Cardiac septum (tissue), 1 donor: Measurements from ENCODE around the gene MGME1. TPM values are rescaled to one million over a fixed set of nuclear protein-coding genes. Genes with fewer than 3 reads are reported as not detected.
"Not testable (repeated sequence)": the region's sequence is repeated elsewhere in the genome, so short reads cannot be mapped to it uniquely, and the experiment has no call there.

Source experiments
- DNase-seq: peaks from one replicate; pipeline ENCODE4 v3.0.0-alpha.2; 2020; ENCODE audit warnings: low spot score
- intact Hi-C: fragments of 100-400 bp; cut with DNase I; formaldehyde crosslinking; loops from one replicate; pipeline ENCODE4 v1.14.0; 2022
- total RNA-seq: library from RNA; stranded (reverse); fragmentation: NEBNext Ultra II Directional; extraction: Animal tissue kit (Norgen Biotek cat#: 25700); gene quantifications from one replicate; pipeline ENCODE4 v1.2.1, GENCODE V29; 2021
- donor health status: DM: no; HTN: no; CAD: no.

MGME1 gene
- total RNA-seq, 1 donor from 2014 or later = 9.5 TPM

GRCh38 chr20:17956099-17956685, 12.6 kb upstream of the MGME1 start:
- no peak for DNase-seq
- intact Hi-C loops = no loop called here

GRCh38 chr20:17957505-17958363, 11.1 kb upstream of the MGME1 start:
- no peak for DNase-seq
- intact Hi-C loops = no loop called here

GRCh38 chr20:17958373-17959256, 10.2 kb upstream of the MGME1 start:
- no peak for DNase-seq
- intact Hi-C loops = no loop called here

- DNase-seq = no peak
- intact Hi-C loops = no loop called here
Measured at GRCh38 chr20:17959257-17959627, 9.6 kb upstream of the MGME1 start.

- DNase-seq, intact Hi-C loops: not testable (repeated sequence)
Measured at GRCh38 chr20:17960400-17960885, 8.4 kb upstream of the MGME1 start.

- no peak for DNase-seq
- intact Hi-C loops = no loop called here
Measured at GRCh38 chr20:17960927-17961586, 7.8 kb upstream of the MGME1 start.

- intact Hi-C loops = no loop called here
- no peak for DNase-seq
Measured at GRCh38 chr20:17961587-17961940, 7.3 kb upstream of the MGME1 start.

GRCh38 chr20:17963114-17963897, 5.5 kb upstream of the MGME1 start:
- DNase-seq = no peak
- intact Hi-C loops = no loop called here

GRCh38 chr20:17964073-17964472, 4.7 kb upstream of the MGME1 start:
- intact Hi-C loops = no loop called here
- DNase-seq = no peak

GRCh38 chr20:17964632-17965031, 4.2 kb upstream of the MGME1 start:
- DNase-seq = no peak
- intact Hi-C loops = loop anchor here (5.0 kb wide), 1 partner anchor 173 kb away; the partner anchor contains the start of genes KAT14 and PET117

- intact Hi-C loops = loop anchor here (5.0 kb wide), 1 partner anchor 172 kb away; the partner anchor contains the start of genes KAT14 and PET117
- DNase-seq = no peak
Measured at GRCh38 chr20:17965042-17965697, 3.6 kb upstream of the MGME1 start.

- no peak for DNase-seq
- intact Hi-C loops = loop anchor here (5.0 kb wide), 1 partner anchor 171 kb away; the partner anchor contains the start of genes KAT14 and PET117
Measured at GRCh38 chr20:17966432-17967310, 2.1 kb upstream of the MGME1 start.

GRCh38 chr20:17967521-17968365, 1.1 kb upstream of the MGME1 start:
- intact Hi-C loops = loop anchor here (5.0 kb wide), 1 partner anchor 170 kb away; the partner anchor contains the start of genes KAT14 and PET117
- DNase-seq = no peak

- intact Hi-C loops = loop anchor here (5.0 kb wide), 1 partner anchor 168 kb away; the partner anchor contains the start of genes KAT14 and PET117
- DNase-seq = no peak
Measured at GRCh38 chr20:17969278-17969883, 563 bp downstream of the MGME1 start.

GRCh38 chr20:17969884-17970409, 1.1 kb downstream of the MGME1 start:
- no peak for DNase-seq

More at GRCh38 chr20:17969884-17970409, 1.1 kb downstream of the MGME1 start:
- intact Hi-C loops = loop anchor here (5.0 kb wide), 1 partner anchor 167 kb away; the partner anchor contains the start of genes KAT14 and PET117
